ENCODE data around the gene TMEM50A.
"Not testable (repeated sequence)": the region's sequence is repeated elsewhere in the genome, so short reads cannot be mapped to it uniquely, and the experiment has no call there.

DNA sequence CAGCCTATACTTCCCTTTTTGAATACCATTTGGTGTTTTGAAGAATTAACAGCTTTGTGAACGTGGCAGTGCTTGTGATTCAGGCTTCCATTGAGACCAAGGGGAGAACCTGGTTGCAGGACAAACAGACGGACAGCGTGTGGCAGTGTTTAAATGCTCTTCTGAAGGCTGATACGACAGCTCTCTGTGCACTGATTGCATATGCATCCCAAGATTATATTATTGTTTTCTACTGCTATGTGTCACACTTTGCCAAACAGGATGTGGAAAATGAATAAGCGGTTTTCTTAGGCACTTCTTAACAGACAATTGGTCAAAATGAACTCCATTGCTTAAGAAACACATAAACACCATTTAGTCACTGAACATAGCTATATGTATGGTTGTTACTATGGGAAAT lies 8.2 kb upstream of the TMEM50A start:
- TF ChIP-seq POLR2A, POLR2AphosphoS5 (IDR thresholded peaks at IDR 0.05; ENCODE audit: low read depth, low read length): not testable (repeated sequence)

Data from GM12892 (cell line).